ENCODE results near the gene RNF207. TPM values are rescaled to one million over a fixed set of nuclear protein-coding genes. Genes with fewer than 3 reads are reported as not detected.

Gene RNF207
- polyA plus RNA-seq, 1 of the 3 experiments (the other 2 are of a cell fraction), result 25.4 TPM

DNA sequence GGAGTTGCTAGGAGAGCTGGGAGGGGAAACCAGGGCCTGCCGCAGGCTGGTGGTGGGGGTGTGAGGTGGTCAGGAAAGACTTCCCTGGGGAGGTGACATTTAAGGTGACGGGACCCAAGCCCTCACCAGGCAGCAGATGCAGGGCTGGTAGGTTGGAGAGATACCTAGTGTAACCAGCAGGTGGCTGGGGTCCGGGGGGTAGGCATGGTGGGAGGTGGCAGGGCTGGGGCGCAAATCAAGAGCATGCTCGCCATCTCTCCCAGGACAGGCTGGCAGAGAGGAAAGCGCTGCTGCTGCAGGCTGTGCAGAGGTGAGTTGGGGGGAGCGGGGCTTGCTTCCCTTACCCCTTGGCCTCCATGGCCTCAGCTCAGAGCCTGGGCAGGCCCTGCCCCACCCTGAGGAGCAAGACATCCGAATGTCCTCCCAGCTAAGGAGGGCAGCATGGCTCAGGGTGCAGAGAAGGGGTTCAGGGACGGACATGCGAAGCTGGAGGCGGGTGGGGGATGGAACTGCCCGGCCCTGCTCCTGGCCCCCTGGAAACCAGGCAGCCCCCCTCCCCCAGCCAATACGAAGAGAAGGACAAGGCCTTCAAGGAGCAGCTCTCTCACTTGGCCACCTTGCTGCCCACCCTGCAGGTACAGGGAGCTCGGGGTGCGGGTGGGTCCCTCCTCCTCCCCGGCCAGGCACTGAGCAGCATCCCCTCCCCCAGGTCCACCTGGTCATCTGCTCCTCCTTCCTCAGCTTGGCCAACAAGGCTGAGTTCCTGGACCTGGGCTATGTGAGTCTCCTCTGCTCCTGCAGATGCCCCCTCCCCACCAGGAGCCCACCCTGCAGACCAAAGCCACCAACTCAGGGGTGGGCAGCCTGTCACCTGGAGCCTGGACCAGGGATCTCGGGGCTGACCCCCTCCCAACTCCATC lies 4.0 kb downstream of the RNF207 start:
- Histone ChIP-seq H3K79me2 (ENCODE audit: insufficient read depth) (no peaks in the 10 kb centered on the region), H3K9me2 (no peaks in the 10 kb centered on the region), H3K27ac (ENCODE audit: low read depth in 2 of 2, low read length in 1 of 2) (peak overlapping the region in 1 of 2 experiments; percentile 71; a peak in 1 of 4 replicates), H3K9me3 (no peaks in the 10 kb centered on the region), H3K4me1 (ENCODE audit: control insufficient read depth in 1 of 2, insufficient read depth in 2 of 2, low read depth in 1 of 2, low read length in 1 of 2) (peaks cover 0 to 18% of the 10 kb centered on the region in 2 experiments; a peak in 1 of 4 replicates), H3F3A (replicated peaks; ENCODE audit: insufficient read depth) (no peaks in the 10 kb centered on the region), H3K4me3 (ENCODE audit: low read depth in 2 of 2, low read length in 1 of 2) (peak overlapping the region; percentile 56 to 58), H3K27me3 (ENCODE audit: insufficient read depth) (no peaks in the 10 kb centered on the region), H2AFZ (ENCODE audit: low read depth) (peak overlapping the region; percentile 59; the same call in 1 of the 2 replicates), H3K36me3 (replicated peaks in 1 of 2; ENCODE audit: control insufficient read depth in 1 of 2, insufficient read depth in 2 of 2, low read length in 1 of 2) (peaks cover 0 to 11% of the 10 kb centered on the region in 2 experiments), H3K9ac (peak overlapping the region; percentile 53), H4K20me1 (ENCODE audit: insufficient read depth) (no peaks in the 10 kb centered on the region), H3K4me2 (peak overlapping the region; percentile 85)
- TF ChIP-seq GABPA (IDR thresholded peaks at IDR 0.05; ENCODE audit: low read depth) (no peak), EP300 (IDR thresholded peaks at IDR 0.05; ENCODE audit: borderline replicate concordance in 1 of 2, low read depth in 1 of 2, low read length in 1 of 2) (no peak), SMC3 (IDR thresholded peaks at IDR 0.05; ENCODE audit: low read depth, low read length) (peak; percentile 19; the same call in 1 of the 2 replicates), FOSL2 (IDR thresholded peaks at IDR 0.05; ENCODE audit: borderline replicate concordance, low read depth) (no peak), RXRA (IDR thresholded peaks at IDR 0.05; ENCODE audit: borderline replicate concordance, low read depth) (no peak), TAF1 (IDR thresholded peaks at IDR 0.05; ENCODE audit: borderline replicate concordance, low read depth, low read length) (no peak)
- TF ChIP-seq, protein P1, sequence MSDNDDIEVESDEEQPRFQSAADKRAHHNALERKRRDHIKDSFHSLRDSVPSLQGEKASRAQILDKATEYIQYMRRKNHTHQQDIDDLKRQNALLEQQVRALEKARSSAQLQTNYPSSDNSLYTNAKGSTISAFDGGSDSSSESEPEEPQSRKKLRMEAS (IDR thresholded peaks at IDR 0.05; ENCODE audit: low read depth), result no peak
- CTCF ChIA-PET, result interaction anchor here (0.6 to 5.1 kb wide), 23 partner anchors 10 to 1432 kb away, joined by 3 to 43 read pairs (median 6); partner anchors contain the start of genes ICMT and RPL22
- 52% methylated on average over 4 of the region's 17 CpGs for WGBS (ENCODE audit: low lambda C conversion rate)
- peak; percentile 88 for DNase-seq
- POLR2A ChIA-PET, result interaction anchor here (0.6 to 1.6 kb wide), 4 partner anchors 10 to 182 kb away, joined by 3 to 6 read pairs (median 5); partner anchors contain the start of gene ICMT

DNA sequence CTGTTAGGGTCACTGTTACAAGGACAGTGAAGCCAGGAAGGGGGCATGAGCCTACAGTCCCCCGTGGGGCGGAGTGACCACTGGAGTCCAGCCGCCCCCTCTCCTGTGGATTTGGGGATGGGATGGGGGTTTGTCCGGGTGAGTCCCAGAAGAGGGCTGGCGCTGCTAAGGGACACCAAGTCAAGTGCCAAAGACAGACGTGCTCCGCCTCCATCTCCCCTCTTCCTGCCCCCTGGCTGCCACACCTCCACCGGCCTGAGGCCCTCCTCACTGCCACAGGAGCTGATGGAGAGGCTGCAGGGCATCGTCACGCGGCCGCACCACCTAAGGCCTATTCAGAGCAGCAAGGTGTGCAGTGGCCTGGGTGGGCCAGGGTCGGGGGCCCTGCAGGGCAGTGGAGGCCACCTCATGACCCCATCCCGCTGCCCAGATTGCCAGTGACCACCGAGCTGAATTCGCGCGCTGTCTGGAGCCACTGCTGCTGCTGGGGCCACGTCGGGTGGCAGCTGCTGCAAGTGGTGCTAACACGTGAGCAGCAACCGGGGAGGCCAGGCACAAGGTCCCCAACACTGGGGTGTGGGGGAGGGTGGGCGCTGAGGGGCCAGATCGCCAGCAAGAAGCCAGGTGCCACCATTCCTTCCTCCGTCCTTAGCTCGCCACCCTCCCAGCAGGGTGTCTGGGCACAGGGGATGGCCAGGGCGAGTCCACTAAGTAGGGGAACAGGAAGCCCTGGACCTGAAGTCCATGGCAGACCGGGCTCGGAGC lies 4.9 kb downstream of the RNF207 start:
- Histone ChIP-seq H4K20me1 (ENCODE audit: insufficient read depth) (no peaks in the 10 kb centered on the region), H3K9me2 (no peaks in the 10 kb centered on the region), H2AFZ (ENCODE audit: low read depth) (no peak overlapping the region), H3K27ac (ENCODE audit: low read depth in 2 of 2, low read length in 1 of 2) (no peak overlapping the region), H3K4me2 (no peak overlapping the region), H3K4me3 (ENCODE audit: low read depth in 2 of 2, low read length in 1 of 2) (no peak overlapping the region), H3K27me3 (ENCODE audit: insufficient read depth) (no peaks in the 10 kb centered on the region), H3K9ac (no peak overlapping the region), H3F3A (replicated peaks; ENCODE audit: insufficient read depth) (no peaks in the 10 kb centered on the region), H3K4me1 (ENCODE audit: control insufficient read depth in 1 of 2, insufficient read depth in 2 of 2, low read depth in 1 of 2, low read length in 1 of 2) (peaks cover 0 to 18% of the 10 kb centered on the region in 2 experiments; a peak in 1 of 4 replicates), H3K79me2 (ENCODE audit: insufficient read depth) (no peaks in the 10 kb centered on the region), H3K9me3 (no peaks in the 10 kb centered on the region), H3K36me3 (replicated peaks in 1 of 2; ENCODE audit: control insufficient read depth in 1 of 2, insufficient read depth in 2 of 2, low read length in 1 of 2) (peaks cover 0 to 11% of the 10 kb centered on the region in 2 experiments)
- DNase-seq, result no peak
- ChIA-PET POLR2A (interaction anchor here (1.4 to 1.6 kb wide), 3 partner anchors 9 to 34 kb away, joined by 3 to 6 read pairs (median 4); partner anchors contain the start of gene ICMT), CTCF (interaction anchor here (0.7 to 5.1 kb wide), 17 partner anchors 9 to 267 kb away, joined by 3 to 43 read pairs (median 6); partner anchors contain the start of gene RPL22)
- TF ChIP-seq, protein P2, sequence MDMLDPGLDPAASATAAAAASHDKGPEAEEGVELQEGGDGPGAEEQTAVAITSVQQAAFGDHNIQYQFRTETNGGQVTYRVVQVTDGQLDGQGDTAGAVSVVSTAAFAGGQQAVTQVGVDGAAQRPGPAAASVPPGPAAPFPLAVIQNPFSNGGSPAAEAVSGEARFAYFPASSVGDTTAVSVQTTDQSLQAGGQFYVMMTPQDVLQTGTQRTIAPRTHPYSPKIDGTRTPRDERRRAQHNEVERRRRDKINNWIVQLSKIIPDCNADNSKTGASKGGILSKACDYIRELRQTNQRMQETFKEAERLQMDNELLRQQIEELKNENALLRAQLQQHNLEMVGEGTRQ (IDR thresholded peaks at IDR 0.05; ENCODE audit: borderline replicate concordance, low read depth, low read length), result no peak
- TF ChIP-seq MXI1 (IDR thresholded peaks at IDR 0.05; ENCODE audit: low read depth, low read length) (no peak), POLR2AphosphoS5 (IDR thresholded peaks at IDR 0.05; ENCODE audit: low read depth, low read length) (no peak), EP300 (IDR thresholded peaks at IDR 0.05; ENCODE audit: borderline replicate concordance in 1 of 2, low read depth in 1 of 2, low read length in 1 of 2) (no peak), GABPA (IDR thresholded peaks at IDR 0.05; ENCODE audit: low read depth) (no peak), RAD21 (IDR thresholded peaks at IDR 0.05; ENCODE audit: low read length) (no peak), JUND (IDR thresholded peaks at IDR 0.05) (no peak), TAF1 (IDR thresholded peaks at IDR 0.05; ENCODE audit: borderline replicate concordance, low read depth, low read length) (no peak), FOXM1 (IDR thresholded peaks at IDR 0.05; ENCODE audit: low read depth) (no peak)
- TF ChIP-seq, protein P3, sequence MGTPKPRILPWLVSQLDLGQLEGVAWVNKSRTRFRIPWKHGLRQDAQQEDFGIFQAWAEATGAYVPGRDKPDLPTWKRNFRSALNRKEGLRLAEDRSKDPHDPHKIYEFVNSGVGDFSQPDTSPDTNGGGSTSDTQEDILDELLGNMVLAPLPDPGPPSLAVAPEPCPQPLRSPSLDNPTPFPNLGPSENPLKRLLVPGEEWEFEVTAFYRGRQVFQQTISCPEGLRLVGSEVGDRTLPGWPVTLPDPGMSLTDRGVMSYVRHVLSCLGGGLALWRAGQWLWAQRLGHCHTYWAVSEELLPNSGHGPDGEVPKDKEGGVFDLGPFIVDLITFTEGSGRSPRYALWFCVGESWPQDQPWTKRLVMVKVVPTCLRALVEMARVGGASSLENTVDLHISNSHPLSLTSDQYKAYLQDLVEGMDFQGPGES (IDR thresholded peaks at IDR 0.05; ENCODE audit: low read depth, low read length), result no peak
- 96% methylated on average over 17 of the region's 29 CpGs for WGBS (ENCODE audit: low lambda C conversion rate)

All from SK-N-SH (cell line).